SK-N-SH (cell line): Measurements from ENCODE around the gene DCK. TPM values are rescaled to one million over a fixed set of nuclear protein-coding genes. Genes with fewer than 3 reads are reported as not detected.

Experiments
- CTCF ChIA-PET: fragments of 300-600, 350-600 bp; formaldehyde crosslinking; extraction: SDS; loops from one replicate; lab custom pipeline; 2021; lab: Yijun Ruan, JAX
- POLR2A ChIA-PET: fragments of 350-600 bp; sonication (Branson Sonifier 250); formaldehyde crosslinking; extraction: SDS; loops from one replicate; lab custom pipeline; 2020; ENCODE audit warnings: antibody characterized with exemption, inconsistent platforms; lab: Yijun Ruan, JAX
- DNase-seq: peaks from one replicate; pipeline ENCODE4 v3.0.0; 2012
- H2AFZ ChIP-seq: fragments of 200-600 bp; sonication (generic); 2 replicates; pipeline ENCODE4 v1.8.1; 2016; ENCODE audit warnings: antibody characterized with exemption, mild to moderate bottlenecking, low read depth
- H3F3A ChIP-seq: fragments of 200-600 bp; sonication (generic); replicated peaks from 2 replicates; pipeline ENCODE3; 2016; ENCODE audit warnings: antibody characterized with exemption, mild to moderate bottlenecking; ENCODE audit not compliant: insufficient read depth
- H3K27ac ChIP-seq, 2 experiments: fragments of 200-500 bp in 1 of 2; fragments of 200-600 bp in 1 of 2; sonication (Bioruptor generic) in 1 of 2; sonication (generic), shearing (Covaris generic) in 1 of 2; 2 replicates each; pipeline versions ENCODE4 v1.5.1 to v1.6.1; 2014 to 2016; ENCODE audit warnings: low read depth in 2 of 2, inconsistent platforms in 1 of 2, low read length in 1 of 2, mild to moderate bottlenecking in 1 of 2, mixed read lengths in 1 of 2
- H3K27me3 ChIP-seq: fragments of 200-600 bp; sonication (generic), shearing (Covaris generic); 2 replicates; pipeline ENCODE4 v1.6.1; 2016; ENCODE audit warnings: mixed run types; ENCODE audit not compliant: insufficient read depth
- H3K36me3 ChIP-seq, 2 experiments: fragments of 200-500 bp in 1 of 2; fragments of 200-600 bp in 1 of 2; sonication (Bioruptor generic) in 1 of 2; sonication (generic) in 1 of 2; replicated peaks in 1 of 2; 2 replicates each; pipeline versions ENCODE3 to v1.5.1; 2014 to 2016; ENCODE audit warnings: low read length in 1 of 2, mild to moderate bottlenecking in 1 of 2; ENCODE audit not compliant: insufficient read depth in 2 of 2, control insufficient read depth in 1 of 2
- H3K4me1 ChIP-seq, 2 experiments: fragments of 200-500 bp in 1 of 2; fragments of 200-600 bp in 1 of 2; sonication (Bioruptor generic) in 1 of 2; sonication (generic), shearing (Covaris generic) in 1 of 2; 2 replicates each; pipeline versions ENCODE4 v1.5.1 to v1.6.1; 2014 to 2016; ENCODE audit warnings: low read depth in 1 of 2, low read length in 1 of 2, mixed run types in 1 of 2; ENCODE audit not compliant: insufficient read depth in 2 of 2, control insufficient read depth in 1 of 2
- H3K4me2 ChIP-seq: fragments of 200-600 bp; sonication (generic), shearing (Covaris generic); 2 replicates; pipeline ENCODE4 v1.6.1; 2017; ENCODE audit warnings: mixed run types
- H3K4me3 ChIP-seq, 2 experiments: fragments of 200-500 bp in 1 of 2; fragments of 200-600 bp in 1 of 2; sonication (Bioruptor generic) in 1 of 2; sonication (generic), shearing (Covaris generic) in 1 of 2; 2 replicates each; pipeline versions ENCODE4 v1.5.1 to v1.8.1; 2014 to 2016; ENCODE audit warnings: low read depth in 2 of 2, inconsistent platforms in 1 of 2, low read length in 1 of 2, mild to moderate bottlenecking in 1 of 2, mixed read lengths in 1 of 2, moderate library complexity in 1 of 2
- H3K79me2 ChIP-seq: fragments of 200-600 bp; sonication (generic); 2 replicates; pipeline ENCODE4 v1.8.1; 2017; ENCODE audit warnings: mild to moderate bottlenecking; ENCODE audit not compliant: insufficient read depth
- H3K9ac ChIP-seq: fragments of 200-600 bp; sonication (generic); 2 replicates; pipeline ENCODE4 v1.6.1; 2017; ENCODE audit warnings: mixed run types
- H3K9me2 ChIP-seq: fragments of 200-600 bp; sonication (generic); 2 replicates; pipeline ENCODE4 v1.6.1; 2017; ENCODE audit warnings: mixed run types
- H3K9me3 ChIP-seq: fragments of 200-600 bp; sonication (generic); 2 replicates; pipeline ENCODE4 v1.6.1; 2017; ENCODE audit warnings: mixed run types, mild to moderate bottlenecking, moderate library complexity
- H4K20me1 ChIP-seq: fragments of 200-600 bp; sonication (generic); 2 replicates; pipeline ENCODE4 v1.6.1; 2017; ENCODE audit warnings: mild to moderate bottlenecking, mixed run types; ENCODE audit not compliant: insufficient read depth
- CHD2 ChIP-seq: fragments of 150-350 bp; IDR thresholded peaks from 2 replicates; pipeline ENCODE4 v1.6.1; 2018; ENCODE audit warnings: low read length; ENCODE audit not compliant: partially characterized antibody
- CTCF ChIP-seq: fragments of 200-600 bp; sonication (generic); IDR thresholded peaks from 2 replicates; pipeline ENCODE4 v1.6.1; 2017; ENCODE audit warnings: antibody characterized with exemption, mild to moderate bottlenecking, moderate library complexity
- ELF1 ChIP-seq: IDR thresholded peaks from 2 replicates; pipeline ENCODE4 v1.4.0; 2012
- EP300 ChIP-seq, 2 experiments: IDR thresholded peaks; 2 replicates each; pipeline versions ENCODE4 v1.4.0 to v1.6.1; 2012; ENCODE audit warnings: borderline replicate concordance in 1 of 2, low read depth in 1 of 2, low read length in 1 of 2
- FOXJ3 ChIP-seq: sonication (generic); formaldehyde crosslinking; IDR thresholded peaks from 2 replicates; pipeline ENCODE4 v1.5.1; 2020; ENCODE audit warnings: mild to moderate bottlenecking, missing genetic modification reagents
- FOXM1 ChIP-seq: IDR thresholded peaks from 2 replicates; pipeline ENCODE4 v1.4.0; 2012; ENCODE audit warnings: low read depth, mild to moderate bottlenecking
- GABPA ChIP-seq: IDR thresholded peaks from 2 replicates; pipeline ENCODE4 v1.4.0; 2012; ENCODE audit warnings: low read depth, mild to moderate bottlenecking
- GATA2 ChIP-seq: sonication (generic); formaldehyde crosslinking; IDR thresholded peaks from 2 replicates; pipeline ENCODE4 v1.5.0; 2020; ENCODE audit warnings: mild to moderate bottlenecking, missing genetic modification reagents
- JUND ChIP-seq: IDR thresholded peaks from 2 replicates; pipeline ENCODE4 v1.4.0; 2012
- MAX ChIP-seq: IDR thresholded peaks from 2 replicates; pipeline ENCODE4 v1.4.0; 2012; ENCODE audit warnings: low read depth
- MEF2A ChIP-seq: IDR thresholded peaks from 2 replicates; pipeline ENCODE4 v1.4.0; 2012; ENCODE audit warnings: low read depth, borderline replicate concordance
- MXI1 ChIP-seq: IDR thresholded peaks from 2 replicates; pipeline ENCODE4 v1.6.1; 2012; ENCODE audit warnings: mild to moderate bottlenecking, low read depth, low read length, improper control_type of control experiment
- NFIC ChIP-seq: IDR thresholded peaks from 2 replicates; pipeline ENCODE4 v1.4.0; 2012; ENCODE audit warnings: borderline replicate concordance
- POLR2AphosphoS5 ChIP-seq: IDR thresholded peaks from 2 replicates; pipeline ENCODE4 v1.6.1; 2012; ENCODE audit warnings: low read depth, low read length
- RAD21 ChIP-seq: IDR thresholded peaks from 2 replicates; pipeline ENCODE4 v1.6.1; 2012; ENCODE audit warnings: mild to moderate bottlenecking, low read length
- RFX5 ChIP-seq: IDR thresholded peaks from 2 replicates; pipeline ENCODE4 v1.6.1; 2012; ENCODE audit warnings: mild to moderate bottlenecking, improper control_type of control experiment, low read length
- RXRA ChIP-seq: IDR thresholded peaks from 2 replicates; pipeline ENCODE4 v1.4.0; 2012; ENCODE audit warnings: low read depth, mild to moderate bottlenecking, borderline replicate concordance
- SIN3A ChIP-seq: IDR thresholded peaks from 2 replicates; pipeline ENCODE4 v1.6.1; 2012; ENCODE audit warnings: low read depth, mild to moderate bottlenecking, low read length, moderate library complexity, borderline replicate concordance
- TCF12 ChIP-seq: IDR thresholded peaks from 2 replicates; pipeline ENCODE4 v1.4.0; 2012
- TEAD4 ChIP-seq: IDR thresholded peaks from 2 replicates; pipeline ENCODE4 v1.4.0; 2012; ENCODE audit warnings: mild to moderate bottlenecking, borderline replicate concordance; ENCODE audit not compliant: insufficient read depth
- USF1 ChIP-seq: IDR thresholded peaks from 2 replicates; pipeline ENCODE4 v1.4.0; 2012; ENCODE audit warnings: low read depth, borderline replicate concordance
- USF2 ChIP-seq: fragments of 150-350 bp; IDR thresholded peaks from 2 replicates; pipeline ENCODE4 v1.6.1; 2017; ENCODE audit warnings: antibody characterized with exemption, low read length, low read depth, borderline replicate concordance
- YY1 ChIP-seq: IDR thresholded peaks from 2 replicates; pipeline ENCODE4 v1.4.0; 2012; ENCODE audit warnings: low read depth, mild to moderate bottlenecking
- WGBS: methylation state at CpG from one replicate; pipeline ENCODE4 v1.1.6; 2017; ENCODE audit warnings: low lambda C conversion rate; 5-methylcytosine and 5-hydroxymethylcytosine counted together
- polyA plus RNA-seq, 3 experiments: library from polyadenylated mRNA; depleted of rRNA; stranded (reverse); fragments of >200 nt; gene quantifications; 2 replicates each; pipeline ENCODE4 v1.2.3, GENCODE V29; 2012

The DCK gene
- polyA plus RNA-seq, 1 of the 3 experiments (the other 2 are of a cell fraction) = 5.7 TPM

GRCh38 chr4:70980196-70980595 is 13.3 kb upstream of the DCK start (continued):
- TF ChIP-seq CHD2 (no peak), CTCF (no peak), SIN3A (no peak), RAD21 (no peak), POLR2AphosphoS5 (no peak), RXRA (no peak), RFX5 (no peak)

- H3K79me2 ChIP-seq = no peaks in the 10 kb centered on the region
- no peak for DNase-seq
- CTCF ChIA-PET = no interaction called here
- H2AFZ ChIP-seq = no peak overlapping the region
- no peak overlapping the region for H3K4me3 ChIP-seq
- no peaks in the 10 kb centered on the region for H4K20me1 ChIP-seq
- no peaks in the 10 kb centered on the region for H3K9me3 ChIP-seq
- no peak overlapping the region for H3K4me2 ChIP-seq
- H3K27ac ChIP-seq = no peak overlapping the region
- peaks cover 24% of the 10 kb centered on the region in 2 experiments for H3K36me3 ChIP-seq
- no peak overlapping the region for H3K9ac ChIP-seq
- TF ChIP-seq EP300 (IDR thresholded peaks at IDR 0.05; ENCODE audit: borderline replicate concordance in 1 of 2, low read depth in 1 of 2, low read length in 1 of 2) = no peak
- H3F3A ChIP-seq = peaks cover 4% of the 10 kb centered on the region
- H3K9me2 ChIP-seq = no peaks in the 10 kb centered on the region
- H3K4me1 ChIP-seq = no peaks in the 10 kb centered on the region; a peak in 1 of 4 replicates
- no peaks in the 10 kb centered on the region for H3K27me3 ChIP-seq
- POLR2A ChIA-PET = interaction anchor here (1.6 kb wide), 1 partner anchor 9 kb away, joined by 4 read pairs; the partner anchor contains the start of gene DCK
These were observed 9.3 kb upstream of the DCK start for GRCh38 chr4:70984106-70984505.

GRCh38 chr4:70984589-70984988 is 8.9 kb upstream of the DCK start:
- no peaks in the 10 kb centered on the region for H3K9me2 ChIP-seq
- no peak for TF ChIP-seq GABPA
- no peak for TF ChIP-seq RFX5
- TF ChIP-seq ELF1 = no peak
- no peak for TF ChIP-seq MEF2A
- TF ChIP-seq CTCF = no peak
- TF ChIP-seq USF1 = no peak
- no peak for TF ChIP-seq MXI1
- TF ChIP-seq FOXM1 = no peak
- TF ChIP-seq USF2 = no peak
- no peak for TF ChIP-seq RAD21
- no peak for TF ChIP-seq NFIC
- TF ChIP-seq TEAD4 = no peak
- TF ChIP-seq JUND = no peak
- TF ChIP-seq GATA2 (CRISPR knock-in tag) = no peak
- no peak for TF ChIP-seq SIN3A
- no peak for TF ChIP-seq MAX
- no peak for TF ChIP-seq FOXJ3 (CRISPR knock-in tag)
- TF ChIP-seq YY1 = no peak
- TF ChIP-seq TCF12 = no peak
- 94% methylated on average over 1 of the region's 1 CpG for whole genome bisulfite sequencing
- H3K4me1 ChIP-seq = no peaks in the 10 kb centered on the region; a peak in 1 of 4 replicates
- H3K36me3 ChIP-seq = peaks cover 23 to 24% of the 10 kb centered on the region in 2 experiments
- peaks cover 4% of the 10 kb centered on the region for H3F3A ChIP-seq
- ChIA-PET CTCF (no interaction called here), POLR2A (no interaction called here)
- no peaks in the 10 kb centered on the region for H3K79me2 ChIP-seq
- no peak overlapping the region for H2AFZ ChIP-seq
- H4K20me1 ChIP-seq = no peaks in the 10 kb centered on the region
- no peaks in the 10 kb centered on the region for H3K27me3 ChIP-seq
- no peak overlapping the region for H3K27ac ChIP-seq
- no peak overlapping the region for H3K9ac ChIP-seq
- no peaks in the 10 kb centered on the region for H3K9me3 ChIP-seq
- no peak for DNase-seq
- no peak overlapping the region for H3K4me3 ChIP-seq
- H3K4me2 ChIP-seq = no peak overlapping the region
